NB4 (cell line): ENCODE data around the gene RAB27B.

Experiments
- CTCF ChIP-seq: IDR thresholded peaks from one replicate; pipeline ENCODE4 v1.5.1; 2012; ENCODE audit warnings: low read depth, low read length
- MYC ChIP-seq: IDR thresholded peaks from 2 replicates; pipeline ENCODE4 v1.6.1; 2011; ENCODE audit warnings: low read depth, low read length
- POLR2A ChIP-seq: IDR thresholded peaks from 2 replicates; pipeline ENCODE4 v1.6.1; 2011; ENCODE audit warnings: mild to moderate bottlenecking; ENCODE audit not compliant: insufficient read length; ENCODE audit errors: extremely low read depth

DNA sequence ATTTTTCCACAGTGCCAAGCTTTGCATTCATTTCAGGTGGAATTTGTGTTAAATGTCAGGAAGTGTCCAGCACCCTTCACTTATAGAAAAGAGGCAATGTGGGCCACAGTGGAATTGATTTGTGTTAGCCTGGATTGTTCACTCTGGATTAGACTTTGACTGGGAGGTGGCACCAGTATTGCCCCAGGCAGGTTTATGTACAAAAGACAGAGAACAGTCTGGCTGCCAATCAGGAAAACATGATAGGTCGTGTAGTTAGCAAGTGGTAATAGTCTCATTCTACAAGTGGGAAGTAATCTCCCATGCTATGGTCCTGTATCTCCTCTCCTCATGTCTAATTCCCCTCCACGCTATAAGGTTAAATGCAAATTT is 45.6 kb downstream of the RAB27B start:
- no peak for TF ChIP-seq CTCF
- TF ChIP-seq MYC: no peak
- TF ChIP-seq POLR2A: no peak
